ENCODE measurements around the gene PDE8B. TPM values are rescaled to one million over a fixed set of nuclear protein-coding genes. Genes with fewer than 3 reads are reported as not detected.

PDE8B gene, protein sequence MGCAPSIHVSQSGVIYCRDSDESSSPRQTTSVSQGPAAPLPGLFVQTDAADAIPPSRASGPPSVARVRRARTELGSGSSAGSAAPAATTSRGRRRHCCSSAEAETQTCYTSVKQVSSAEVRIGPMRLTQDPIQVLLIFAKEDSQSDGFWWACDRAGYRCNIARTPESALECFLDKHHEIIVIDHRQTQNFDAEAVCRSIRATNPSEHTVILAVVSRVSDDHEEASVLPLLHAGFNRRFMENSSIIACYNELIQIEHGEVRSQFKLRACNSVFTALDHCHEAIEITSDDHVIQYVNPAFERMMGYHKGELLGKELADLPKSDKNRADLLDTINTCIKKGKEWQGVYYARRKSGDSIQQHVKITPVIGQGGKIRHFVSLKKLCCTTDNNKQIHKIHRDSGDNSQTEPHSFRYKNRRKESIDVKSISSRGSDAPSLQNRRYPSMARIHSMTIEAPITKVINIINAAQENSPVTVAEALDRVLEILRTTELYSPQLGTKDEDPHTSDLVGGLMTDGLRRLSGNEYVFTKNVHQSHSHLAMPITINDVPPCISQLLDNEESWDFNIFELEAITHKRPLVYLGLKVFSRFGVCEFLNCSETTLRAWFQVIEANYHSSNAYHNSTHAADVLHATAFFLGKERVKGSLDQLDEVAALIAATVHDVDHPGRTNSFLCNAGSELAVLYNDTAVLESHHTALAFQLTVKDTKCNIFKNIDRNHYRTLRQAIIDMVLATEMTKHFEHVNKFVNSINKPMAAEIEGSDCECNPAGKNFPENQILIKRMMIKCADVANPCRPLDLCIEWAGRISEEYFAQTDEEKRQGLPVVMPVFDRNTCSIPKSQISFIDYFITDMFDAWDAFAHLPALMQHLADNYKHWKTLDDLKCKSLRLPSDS
- polyA plus RNA-seq (ENCODE audit: insufficient read length in 3 of 3) = 1 to 10 TPM; 4.4 to 7.3 (median 5.7) TPM

DNA sequence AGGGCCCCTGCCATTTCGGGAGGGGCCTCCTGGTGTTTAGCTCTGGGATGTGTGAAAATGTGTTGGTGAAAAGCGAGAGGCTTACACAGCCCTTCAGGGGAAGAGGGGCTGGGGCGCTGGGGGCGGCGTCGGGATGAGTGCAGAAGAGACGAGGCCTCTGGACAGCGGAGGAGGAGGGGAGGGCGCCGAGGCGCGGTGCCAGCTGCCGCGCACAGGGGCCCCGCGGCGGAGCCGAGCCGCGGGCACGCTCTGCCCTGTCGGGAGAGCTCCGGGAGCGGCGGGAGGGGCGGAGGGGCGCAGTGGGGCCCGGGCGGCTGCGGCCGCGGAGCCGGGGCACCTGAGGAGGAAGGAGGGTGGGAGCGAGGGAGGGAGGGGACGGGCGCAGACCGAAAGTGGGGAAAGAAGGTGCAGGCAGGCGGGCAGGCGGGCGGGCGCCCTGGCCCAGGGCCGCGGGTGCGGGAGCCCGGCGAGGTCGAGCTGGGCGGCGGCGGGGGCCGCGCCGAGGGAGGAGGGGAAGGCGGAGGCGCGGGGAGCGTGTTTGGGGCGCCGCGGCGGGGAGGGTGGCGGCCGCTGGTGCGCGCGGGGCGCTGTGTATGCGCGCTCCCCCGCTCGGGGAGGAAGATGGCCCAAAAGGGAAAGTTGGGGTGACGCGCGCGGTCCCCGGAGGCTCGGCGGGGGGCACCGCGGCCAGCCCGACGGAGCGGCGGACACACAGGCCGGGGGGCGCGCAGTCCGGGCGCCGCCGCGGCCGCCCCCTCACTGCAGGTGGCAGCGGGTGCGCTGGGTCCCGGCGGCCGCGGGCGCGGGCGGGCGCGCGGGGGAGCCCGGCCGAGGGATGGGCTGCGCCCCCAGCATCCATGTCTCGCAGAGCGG is at the start of gene PDE8B:
PDE8B (plus strand) TSS at position 590 of the 873 bp plus-strand sequence; CDS start at position 836, 246 bp downstream.
- DNase-seq (ENCODE audit: low read depth in 3 of 3, low spot score in 2 of 3) = no peak

DNA sequence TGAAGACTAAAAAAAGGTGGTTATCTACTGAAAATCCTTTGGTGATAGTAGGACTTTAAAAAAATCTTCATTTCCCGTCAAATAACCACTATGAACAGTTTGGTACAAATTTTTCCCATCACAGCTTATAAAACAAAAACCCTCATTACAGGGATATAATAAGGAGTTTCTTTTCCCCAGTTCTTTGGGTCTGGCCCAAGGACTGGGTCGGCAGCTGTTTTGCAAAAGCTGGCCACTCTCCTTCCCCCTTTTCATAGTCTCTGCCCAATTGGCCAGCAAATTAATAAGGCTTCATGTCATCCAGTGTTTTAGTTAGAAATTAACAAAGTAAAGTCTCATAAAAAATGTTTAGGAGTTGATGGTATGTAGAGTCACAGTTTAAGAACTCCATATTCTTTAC is 47.0 kb upstream of the PDE8B start:
- no peak for DNase-seq (ENCODE audit: low read depth in 3 of 3, low spot score in 2 of 3)

DNA sequence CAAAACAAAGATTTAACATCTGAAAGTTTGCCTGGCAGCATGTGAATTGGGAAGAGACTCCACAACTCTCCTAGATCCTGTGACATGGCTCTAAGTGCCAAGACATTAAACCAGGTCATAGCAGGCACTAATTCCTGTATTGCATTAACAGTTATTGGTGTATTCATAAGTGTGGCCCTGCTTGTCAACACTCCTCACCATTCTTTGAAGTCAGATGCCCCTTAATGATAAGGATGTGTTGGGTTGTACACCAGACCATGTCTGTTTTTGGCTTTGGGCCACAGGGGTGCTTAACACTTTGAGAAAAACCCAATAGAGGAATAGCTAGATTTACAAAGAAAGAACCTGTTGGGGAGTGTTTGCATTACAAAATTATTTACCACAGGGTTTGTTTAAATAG is 43.4 kb upstream of the PDE8B start:
- no peak for DNase-seq (ENCODE audit: low read depth in 3 of 3, low spot score in 2 of 3)

- DNase-seq (ENCODE audit: low read depth in 3 of 3, low spot score in 2 of 3) = no peak
Measured at GRCh38 chr5:77167695-77168121, 42.8 kb upstream of the PDE8B start.

DNA sequence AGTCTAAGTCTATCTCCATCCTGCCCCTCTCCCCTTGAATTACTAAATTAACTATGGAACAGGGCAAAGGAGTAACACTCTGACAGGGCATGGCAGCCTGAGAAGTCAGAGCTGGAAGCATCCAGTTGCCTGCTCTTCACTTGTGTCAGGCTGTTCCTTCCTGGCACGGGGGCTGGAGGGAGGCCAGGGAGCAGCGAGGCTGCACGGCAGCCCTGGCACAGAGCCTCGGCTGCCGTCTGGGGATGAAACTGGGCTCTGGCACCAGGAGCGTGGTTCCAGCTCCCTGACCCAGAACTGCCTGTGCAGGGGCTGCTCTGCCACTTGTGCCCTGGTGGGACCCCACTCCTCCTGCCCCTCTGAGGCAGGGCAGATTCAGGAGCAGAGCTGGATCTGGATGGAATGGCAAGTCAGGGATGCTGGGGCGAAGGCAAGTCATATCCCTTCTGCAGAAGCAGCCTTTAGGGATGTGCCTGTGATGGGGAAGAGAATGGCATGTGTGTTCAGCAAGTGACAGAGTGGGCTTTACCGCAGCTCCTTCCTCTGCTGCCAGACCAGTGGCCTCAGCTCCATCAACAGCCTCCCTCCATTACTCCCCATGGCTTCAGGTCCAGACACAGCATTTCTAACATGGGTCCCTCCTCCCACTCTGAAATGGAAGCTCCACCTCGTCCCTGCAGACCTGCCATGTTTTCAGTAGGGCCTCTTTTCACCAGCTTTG is 42.2 kb upstream of the PDE8B start:
- DNase-seq (ENCODE audit: low read depth in 3 of 3, low spot score in 2 of 3) = no peak

GRCh38 chr5:77168879-77169244 is 41.6 kb upstream of the PDE8B start:
- no peak for DNase-seq (ENCODE audit: low read depth in 3 of 3, low spot score in 2 of 3)

- DNase-seq (ENCODE audit: low read depth in 3 of 3, low spot score in 2 of 3) = no peak
Measured at GRCh38 chr5:77170196-77170890, 40.1 kb upstream of the PDE8B start.

DNA sequence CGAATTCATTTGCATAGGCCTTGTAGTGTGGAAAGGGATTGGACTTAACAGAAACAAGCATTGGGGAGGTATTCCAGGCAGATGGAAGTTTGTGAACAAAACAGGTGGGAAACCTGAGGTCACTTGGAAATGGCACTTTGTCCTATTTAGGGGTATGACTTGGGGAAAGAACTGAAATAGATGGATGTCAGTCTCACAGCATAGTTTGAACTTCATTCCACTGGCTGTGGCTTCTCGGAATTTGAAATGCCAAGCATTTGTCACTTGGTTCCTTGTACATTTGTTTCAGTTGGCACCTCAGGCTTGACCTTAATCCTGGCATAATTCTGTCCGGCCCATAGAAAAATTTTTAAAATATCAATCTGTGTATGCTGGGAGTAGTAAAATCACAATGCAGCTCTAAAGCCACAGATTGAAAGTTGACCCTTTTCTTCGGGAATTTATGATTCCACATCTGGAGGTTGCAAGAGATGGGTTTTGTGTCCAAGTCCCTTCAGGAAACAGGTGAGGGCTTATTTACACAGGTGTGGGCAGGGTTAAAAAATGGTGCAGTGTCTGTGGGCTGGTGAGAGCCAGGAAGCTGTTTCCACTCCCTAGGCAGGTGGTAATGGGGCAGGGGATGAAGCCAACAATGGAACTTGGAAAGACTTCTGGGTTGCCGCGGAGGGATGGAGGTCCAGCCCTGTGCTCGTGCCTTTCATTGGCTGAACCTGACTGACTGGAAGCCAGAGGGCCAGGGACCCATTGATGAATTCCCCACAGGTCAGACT is 39.2 kb upstream of the PDE8B start:
- no peak for DNase-seq (ENCODE audit: low read depth in 3 of 3, low spot score in 2 of 3)

DNA sequence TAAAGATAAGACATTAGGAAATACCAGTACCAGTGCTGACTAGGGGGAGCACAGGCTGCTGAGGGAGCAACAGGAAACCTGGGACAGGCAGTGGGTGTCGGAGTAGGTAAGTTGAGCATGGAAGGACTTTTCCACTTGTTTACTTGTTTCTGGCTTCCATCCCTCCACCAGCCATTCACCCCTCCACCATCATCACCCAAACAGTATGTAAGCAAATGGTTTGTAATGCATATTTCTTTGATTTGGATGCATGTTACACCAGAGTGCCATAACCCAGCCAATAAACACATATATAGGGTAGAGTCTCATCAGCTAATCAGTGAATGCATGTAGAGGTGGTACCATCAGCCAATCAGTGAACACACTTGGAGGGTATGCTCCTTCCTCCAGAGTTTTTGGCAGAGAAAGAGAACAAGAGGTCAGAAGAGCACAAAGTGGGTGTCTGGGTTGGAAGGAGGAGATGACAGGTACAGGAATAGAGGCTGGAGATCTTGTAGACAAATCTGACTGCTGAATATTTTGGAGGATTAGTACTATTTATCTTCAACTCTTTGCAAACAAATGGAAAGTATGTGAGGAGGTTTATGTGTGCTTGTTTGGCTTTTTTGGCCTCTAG is 37.7 kb upstream of the PDE8B start:
- no peak for DNase-seq (ENCODE audit: low read depth in 3 of 3, low spot score in 2 of 3)

- no peak for DNase-seq (ENCODE audit: low read depth in 3 of 3, low spot score in 2 of 3)
Measured at GRCh38 chr5:77174526-77174925, 36.0 kb upstream of the PDE8B start.

GRCh38 chr5:77175231-77175630 is 35.2 kb upstream of the PDE8B start:
- no peak for DNase-seq (ENCODE audit: low read depth in 3 of 3, low spot score in 2 of 3)

DNA sequence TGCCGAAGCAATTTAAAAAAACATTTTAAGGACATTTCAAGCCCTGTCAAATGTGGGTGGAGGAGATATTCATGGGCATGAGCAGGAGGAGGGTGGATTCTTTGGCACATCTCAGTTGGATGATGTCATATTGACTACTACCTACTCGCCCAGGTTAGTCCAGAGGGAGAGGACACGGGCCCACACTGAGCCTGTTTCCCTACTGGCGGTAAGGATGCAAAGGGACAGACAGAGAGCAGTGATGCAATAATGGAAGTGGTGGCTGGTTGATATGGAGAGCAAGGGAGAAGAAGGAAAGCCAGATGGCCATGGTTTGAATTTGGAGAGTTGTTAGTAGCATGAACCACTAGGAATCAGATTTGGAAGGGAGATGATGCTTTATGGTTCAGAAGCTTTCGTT is 34.1 kb upstream of the PDE8B start:
- no peak for DNase-seq (ENCODE audit: low read depth in 3 of 3, low spot score in 2 of 3)

DNA sequence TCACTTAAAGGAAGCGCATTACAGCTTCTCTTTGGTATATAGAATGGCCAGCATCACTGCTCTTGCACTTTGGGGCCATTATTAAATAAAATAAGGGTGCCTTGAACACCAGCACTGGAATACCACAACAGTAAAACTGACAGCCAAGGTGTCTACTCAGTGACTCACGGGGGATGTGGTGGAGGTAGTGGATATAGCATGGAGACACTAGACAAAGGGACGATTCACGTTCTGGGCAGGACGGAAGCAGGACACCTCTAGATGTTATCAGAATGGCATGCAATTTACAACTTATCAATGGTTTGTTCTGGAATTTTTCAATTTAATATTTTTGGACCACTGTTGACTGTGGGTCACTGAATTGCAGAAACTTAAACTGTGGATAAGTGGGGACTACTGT is 32.9 kb upstream of the PDE8B start:
- DNase-seq (ENCODE audit: low read depth in 3 of 3, low spot score in 2 of 3) = no peak

- no peak for DNase-seq (ENCODE audit: low read depth in 3 of 3, low spot score in 2 of 3)
Measured at GRCh38 chr5:77180167-77181081, 30.1 kb upstream of the PDE8B start.

GRCh38 chr5:77181173-77181572 is 29.3 kb upstream of the PDE8B start:
- no peak for DNase-seq (ENCODE audit: low read depth in 3 of 3, low spot score in 2 of 3)

DNA sequence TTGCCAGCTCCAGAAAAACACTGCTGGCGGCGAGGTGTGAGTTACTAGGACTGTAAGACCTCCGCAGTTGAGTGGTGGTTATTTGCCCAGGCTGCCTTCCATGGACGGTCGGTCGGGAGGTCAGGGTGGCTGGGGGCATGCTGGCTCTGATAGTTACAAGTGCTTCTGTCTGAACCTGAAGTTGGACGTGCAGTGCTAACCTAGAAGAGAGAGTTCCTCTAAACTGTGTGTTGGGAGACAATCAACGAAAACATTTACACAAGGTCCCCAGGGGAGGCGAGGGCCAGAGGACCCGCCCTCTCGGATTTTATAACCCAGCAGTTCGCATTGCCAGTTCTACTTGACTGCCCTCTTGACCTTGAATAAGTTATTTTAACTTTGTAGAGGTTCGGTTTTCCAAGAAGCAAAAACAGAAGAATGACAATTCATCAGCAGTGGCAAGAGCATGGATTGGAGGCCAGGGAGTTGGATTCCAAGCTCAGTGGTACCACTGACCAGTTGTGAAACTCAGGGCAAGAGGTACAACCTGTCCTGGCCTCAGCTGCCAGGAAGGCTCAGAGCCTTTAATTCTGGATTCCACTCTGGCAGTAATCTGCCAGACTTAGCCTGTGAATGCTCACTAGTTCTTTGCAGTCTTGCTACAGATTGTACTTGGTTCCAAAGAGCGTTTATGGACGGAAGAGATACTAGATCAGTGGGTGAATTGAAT is 28.7 kb upstream of the PDE8B start:
- no peak for DNase-seq (ENCODE audit: low read depth in 3 of 3, low spot score in 2 of 3)

DNA sequence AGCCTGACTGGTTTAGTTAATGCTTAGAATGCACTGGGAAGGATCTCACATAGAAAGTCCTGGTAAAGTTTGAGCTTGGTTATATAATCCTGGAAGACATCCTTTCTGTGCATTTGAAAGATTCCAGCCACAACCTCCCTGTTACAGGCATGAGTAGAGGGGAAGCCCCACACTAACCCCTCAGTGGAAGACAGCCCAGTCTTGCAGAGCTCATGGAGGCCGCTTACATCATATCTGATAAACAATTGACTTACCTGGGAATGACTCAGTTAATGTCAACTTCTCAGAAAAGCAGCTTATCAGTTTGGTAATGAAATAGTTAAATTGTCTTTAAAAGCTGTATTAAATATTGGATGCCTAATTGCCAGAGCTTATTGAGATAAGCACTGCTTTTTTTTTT is 28.1 kb upstream of the PDE8B start:
- no peak for DNase-seq (ENCODE audit: low read depth in 3 of 3, low spot score in 2 of 3)
